IMR-90 (cell line): Measurements from ENCODE around the gene BAD. TPM values are rescaled to one million over a fixed set of nuclear protein-coding genes. Genes with fewer than 3 reads are reported as not detected.

ENCODE experiments used
- ATAC-seq: fragments of 200-7000 bp; cut with Tn5 transposase; 2 replicates; pipeline ENCODE4 v1.9.1; 2020; ENCODE audit warnings: low read depth, mild to moderate bottlenecking, moderate library complexity
- BruUV-seq: library from RNA; stranded (reverse); fragments of 400-500 nt; replicated peaks from 2 replicates; lab custom pipeline; 2021; lab: Mats Ljungman, UMichigan
- CTCF ChIA-PET: fragments of 300-600 bp; formaldehyde crosslinking; extraction: SDS; loops from one replicate; lab custom pipeline; 2021; ENCODE audit warnings: antibody characterized with exemption; lab: Yijun Ruan, JAX
- POLR2A ChIA-PET: fragments of 300-600 bp; sonication (Branson Sonifier 250); formaldehyde crosslinking; loops from one replicate; lab custom pipeline; 2022; ENCODE audit warnings: antibody characterized with exemption; ENCODE audit not compliant: unreplicated experiment; lab: Charles Lee
- DNase-seq: peaks from one replicate; pipeline ENCODE4 v3.0.0; 2013
- H2AFZ ChIP-seq: replicated peaks from 2 replicates; pipeline ENCODE3; 2013; ENCODE audit warnings: low read length, mild to moderate bottlenecking; ENCODE audit not compliant: poor library complexity
- H2AK5ac ChIP-seq: 2 replicates; pipeline ENCODE4 v1.6.1; 2013; ENCODE audit warnings: low read depth, low read length, inconsistent platforms
- H2AK9ac ChIP-seq: replicated peaks from 2 replicates; pipeline ENCODE3; 2013; ENCODE audit warnings: mild to moderate bottlenecking, low read depth, low read length, moderate library complexity; ENCODE audit not compliant: poor library complexity
- H2BK120ac ChIP-seq: 2 replicates; pipeline ENCODE4 v1.6.1; 2013; ENCODE audit warnings: low read depth, low read length, inconsistent platforms
- H2BK15ac ChIP-seq: 3 replicates; pipeline ENCODE4 v1.6.1; 2013; ENCODE audit warnings: low read depth, low read length, inconsistent platforms
- H2BK20ac ChIP-seq: 2 replicates; pipeline ENCODE4 v1.6.1; 2013; ENCODE audit warnings: low read depth, mild to moderate bottlenecking, inconsistent platforms, low read length, moderate library complexity
- H2BK5ac ChIP-seq: 2 replicates; pipeline ENCODE4 v1.6.1; 2013; ENCODE audit warnings: mild to moderate bottlenecking, low read depth, low read length, inconsistent platforms; ENCODE audit not compliant: poor library complexity, severe bottlenecking
- H3K14ac ChIP-seq: replicated peaks from 2 replicates; pipeline ENCODE4 v1.6.1; 2013; ENCODE audit warnings: low read depth, low read length, inconsistent platforms
- H3K18ac ChIP-seq: 2 replicates; pipeline ENCODE4 v1.6.1; 2013; ENCODE audit warnings: low read depth, low read length, control low read depth
- H3K23ac ChIP-seq: 2 replicates; pipeline ENCODE4 v1.6.1; 2013; ENCODE audit warnings: low read depth, low read length, inconsistent platforms
- H3K27ac ChIP-seq: 2 replicates; pipeline ENCODE4 v1.5.1; 2013; ENCODE audit warnings: mild to moderate bottlenecking, control low read depth, low read length; ENCODE audit not compliant: insufficient read depth
- H3K27me3 ChIP-seq: 2 replicates; pipeline ENCODE4 v1.6.1; 2013; ENCODE audit warnings: low read length; ENCODE audit not compliant: control insufficient read depth, insufficient read depth
- H3K36me3 ChIP-seq: 2 replicates; pipeline ENCODE4 v1.6.1; 2013; ENCODE audit warnings: low read length, mixed read lengths; ENCODE audit not compliant: control insufficient read depth, insufficient read depth
- H3K4ac ChIP-seq: 2 replicates; pipeline ENCODE4 v1.6.1; 2013; ENCODE audit warnings: low read depth, low read length, inconsistent platforms
- H3K4me1 ChIP-seq: 2 replicates; pipeline ENCODE4 v1.6.1; 2013; ENCODE audit warnings: low read length, mixed read lengths; ENCODE audit not compliant: control insufficient read depth, insufficient read depth
- H3K4me2 ChIP-seq: 2 replicates; pipeline ENCODE4 v1.6.1; 2013; ENCODE audit warnings: low read depth, mild to moderate bottlenecking, control low read depth, low read length, moderate library complexity
- H3K4me3 ChIP-seq: 2 replicates; pipeline ENCODE4 v1.5.1; 2013; ENCODE audit warnings: low read depth, mild to moderate bottlenecking, control low read depth, low read length, moderate library complexity; ENCODE audit not compliant: insufficient read depth
- H3K56ac ChIP-seq: 2 replicates; pipeline ENCODE4 v1.6.1; 2013; ENCODE audit warnings: low read length, inconsistent platforms; ENCODE audit not compliant: insufficient read depth; ENCODE audit errors: extremely low read depth
- H3K79me1 ChIP-seq, 2 experiments: 2 replicates each; pipeline ENCODE4 v1.6.1; 2013; ENCODE audit warnings: low read length in 2 of 2, inconsistent platforms in 1 of 2, low read depth in 1 of 2
- H3K9ac ChIP-seq: 2 replicates; pipeline ENCODE4 v1.6.1; 2013; ENCODE audit warnings: low read depth, low read length, control low read depth
- H3K9me1 ChIP-seq: 2 replicates; pipeline ENCODE4 v1.6.1; 2013; ENCODE audit warnings: low read length, inconsistent platforms; ENCODE audit not compliant: insufficient read depth
- H3K9me3 ChIP-seq: 2 replicates; pipeline ENCODE4 v1.6.1; 2013; ENCODE audit warnings: low read length; ENCODE audit not compliant: control insufficient read depth, insufficient read depth
- H4K20me1 ChIP-seq: 2 replicates; pipeline ENCODE4 v1.6.1; 2013; ENCODE audit warnings: low read length, inconsistent platforms; ENCODE audit not compliant: insufficient read depth
- H4K5ac ChIP-seq: 2 replicates; pipeline ENCODE4 v1.6.1; 2013; ENCODE audit warnings: mild to moderate bottlenecking, low read depth, low read length, control low read depth
- H4K8ac ChIP-seq, 2 experiments: 2 replicates each; pipeline ENCODE4 v1.6.1; 2013; ENCODE audit warnings: low read depth in 2 of 2, low read length in 2 of 2, control low read depth in 1 of 2, inconsistent platforms in 1 of 2
- H4K91ac ChIP-seq: 2 replicates; pipeline ENCODE4 v1.6.1; 2013; ENCODE audit warnings: low read depth, low read length, inconsistent platforms; ENCODE audit not compliant: insufficient read depth
- BHLHE40 ChIP-seq: fragments of 150-350 bp; IDR thresholded peaks from 2 replicates; pipeline ENCODE4 v1.6.1; 2016; ENCODE audit warnings: mild to moderate bottlenecking, low read depth, low read length
- CEBPB ChIP-seq: IDR thresholded peaks from 2 replicates; pipeline ENCODE4 v1.6.1; 2012; ENCODE audit warnings: low read depth, low read length, improper control_type of control experiment
- CHD1 ChIP-seq: IDR thresholded peaks from 2 replicates; pipeline ENCODE4 v1.6.1; 2012; ENCODE audit warnings: low read depth, low read length, improper control_type of control experiment
- ELK1 ChIP-seq: fragments of 150-350 bp; IDR thresholded peaks from 2 replicates; pipeline ENCODE4 v1.6.1; 2016; ENCODE audit warnings: low read depth, mild to moderate bottlenecking, low read length, moderate library complexity, borderline replicate concordance
- MAFK ChIP-seq: IDR thresholded peaks from 2 replicates; pipeline ENCODE4 v1.6.1; 2012; ENCODE audit warnings: low read depth, low read length, improper control_type of control experiment
- MXI1 ChIP-seq: IDR thresholded peaks from 2 replicates; pipeline ENCODE4 v1.6.1; 2012; ENCODE audit warnings: low read depth, mild to moderate bottlenecking, low read length, moderate library complexity, borderline replicate concordance
- NFE2L2 ChIP-seq: fragments of 150-350 bp; IDR thresholded peaks from 2 replicates; pipeline ENCODE4 v1.6.1; 2016; ENCODE audit warnings: low read depth, mild to moderate bottlenecking, low read length
- POLR2A ChIP-seq: IDR thresholded peaks from 2 replicates; pipeline ENCODE4 v1.6.1; 2012; ENCODE audit warnings: mild to moderate bottlenecking, low read depth, low read length
- RAD21 ChIP-seq: IDR thresholded peaks from 2 replicates; pipeline ENCODE4 v1.6.1; 2012; ENCODE audit warnings: low read length, improper control_type of control experiment
- RCOR1 ChIP-seq: IDR thresholded peaks from 2 replicates; pipeline ENCODE4 v1.6.1; 2012; ENCODE audit warnings: mild to moderate bottlenecking, low read length, improper control_type of control experiment; ENCODE audit not compliant: insufficient replicate concordance
- SMC3 ChIP-seq: fragments of 150-350 bp; IDR thresholded peaks from 2 replicates; pipeline ENCODE4 v1.6.1; 2016; ENCODE audit warnings: low read depth, mild to moderate bottlenecking, antibody characterized with exemption, low read length, moderate library complexity
- USF2 ChIP-seq: fragments of 150-350 bp; IDR thresholded peaks from 2 replicates; pipeline ENCODE4 v1.6.1; 2017; ENCODE audit warnings: mild to moderate bottlenecking, antibody characterized with exemption, low read length, low read depth
- WGBS, 2 experiments: methylation state at CpG; one replicate each; pipeline versions ENCODE4 v1.1.5 to v1.1.7; 2013; ENCODE audit warnings: missing lambda C conversion rate in 2 of 2; ENCODE audit not compliant: insufficient read length in 1 of 2; ENCODE audit errors: extremely low coverage in 2 of 2; 5-methylcytosine and 5-hydroxymethylcytosine counted together
- dilution Hi-C: fragments of 300-500 bp; cut with HindIII; formaldehyde crosslinking; loops from one replicate; pipeline ENCODE4 v1.14.3; 2018; ENCODE audit warnings: low sequenced_read_pairs; ENCODE audit not compliant: unreplicated experiment
- in situ Hi-C: fragments of 300-500 bp; cut with MboI; formaldehyde crosslinking; loops from 3 replicates; pipeline ENCODE4 v1.14.3; 2019; ENCODE audit warnings: low sequenced_read_pairs, inconsistent platforms, mixed read lengths
- intact Hi-C: fragments of 100-400 bp; cut with micrococcal nuclease; formaldehyde crosslinking; loops from 2 replicates; pipeline ENCODE4 v1.10.0; 2022
- polyA plus RNA-seq, 3 experiments: library from polyadenylated mRNA; depleted of rRNA; stranded (reverse); fragments of >200 nt; gene quantifications; 2 replicates each; pipeline ENCODE4 v1.2.3, GENCODE V29; 2012; ENCODE audit warnings: low replicate concordance in 1 of 3
- total RNA-seq: library from RNA; depleted of rRNA; stranded (reverse); fragments of >200 nt; gene quantifications from 2 replicates; pipeline ENCODE4 v1.2.3, GENCODE V29; 2012

BAD gene
- total and polyA plus RNA-seq, 2 of the 4 experiments (the other 2 are of a cell fraction), result 30.3 to 68.0 TPM

- dilution Hi-C loops, result no loop called here
- H3K56ac ChIP-seq, result no peak overlapping the region
Measured at GRCh38 chr11:64253481-64253880, 31.0 kb downstream of the BAD start.

More at GRCh38 chr11:64253481-64253880, 31.0 kb downstream of the BAD start:
- no peak for ATAC-seq
- H3K4me3 ChIP-seq, result no peak overlapping the region
- intact Hi-C loops, result no loop called here
- no TSS peak for BruUV-seq
- in situ Hi-C loops, result no loop called here
- no peaks in the 10 kb centered on the region for H3K27me3 ChIP-seq
- H3K4me1 ChIP-seq, result peaks cover 10% of the 10 kb centered on the region
- H4K20me1 ChIP-seq, result peaks cover 5% of the 10 kb centered on the region; the same call in 1 of the 2 replicates
- DNase-seq, result no peak
- no peak overlapping the region for H3K14ac ChIP-seq
- 80% methylated on average over 1 of the region's 5 CpGs; no CpG with 5 or more reads in 1 of the 2 experiments for WGBS, 2 experiments
- H2AK5ac ChIP-seq, result no peak overlapping the region
- no peak overlapping the region for H3K4ac ChIP-seq
- H2BK20ac ChIP-seq, result no peak overlapping the region
- CTCF ChIA-PET, result no interaction called here
- TF ChIP-seq POLR2A (no peak), MAFK (no peak), BHLHE40 (no peak), CHD1 (no peak), RCOR1 (no peak), SMC3 (no peak), MXI1 (no peak), RAD21 (no peak), CEBPB (no peak), ELK1 (no peak), NFE2L2 (no peak), USF2 (no peak)
- no peaks in the 10 kb centered on the region for H3K9me1 ChIP-seq
- no peak overlapping the region for H2BK15ac ChIP-seq
- no peak overlapping the region for H2AK9ac ChIP-seq
- no peak overlapping the region for H2BK120ac ChIP-seq
- peaks cover 25% of the 10 kb centered on the region for H3K36me3 ChIP-seq
- no peak overlapping the region for H4K91ac ChIP-seq
- H4K8ac ChIP-seq, result no peak overlapping the region
- H2BK5ac ChIP-seq, result no peak overlapping the region
- no peak overlapping the region for H3K4me2 ChIP-seq
- no peak overlapping the region for H3K18ac ChIP-seq
- H4K5ac ChIP-seq, result no peak overlapping the region
- peaks cover 8 to 61% of the 10 kb centered on the region in 2 experiments for H3K79me1 ChIP-seq
- H3K23ac ChIP-seq, result no peak overlapping the region
- H3K9ac ChIP-seq, result no peak overlapping the region
- H2AFZ ChIP-seq, result no peak overlapping the region
- POLR2A ChIA-PET, result no interaction called here
- H3K27ac ChIP-seq, result no peak overlapping the region
- no peaks in the 10 kb centered on the region for H3K9me3 ChIP-seq
